HepG2 (cell line): ENCODE results near the gene NYNRIN. TPM values are rescaled to one million over a fixed set of nuclear protein-coding genes. Genes with fewer than 3 reads are reported as not detected.

ENCODE experiments used
- CREB1 ChIP-seq, 2 experiments: fragments of 450-650 bp in 1 of 2; IDR thresholded peaks; 2 replicates each; pipeline ENCODE4 v1.6.1; 2016 to 2017; ENCODE audit warnings: control low read depth in 1 of 2, mild to moderate bottlenecking in 1 of 2, missing compliant biosample characterization in 1 of 2, missing genetic modification characterization in 1 of 2
- ETV6 ChIP-seq: sonication (generic); formaldehyde crosslinking; conservative IDR thresholded peaks from 2 replicates; pipeline ENCODE4 v1.4.0; 2020; ENCODE audit warnings: missing genetic modification reagents
- HOXA9 ChIP-seq: sonication (generic); formaldehyde crosslinking; IDR thresholded peaks from 2 replicates; pipeline ENCODE4 v1.8.1; 2022; ENCODE audit warnings: missing genetic modification reagents, mild to moderate bottlenecking, moderate library complexity, borderline replicate concordance
- PAX8 ChIP-seq: sonication (generic); formaldehyde crosslinking; IDR thresholded peaks from 2 replicates; pipeline ENCODE4 v1.8.0; 2022; ENCODE audit warnings: mild to moderate bottlenecking, missing genetic modification reagents, borderline replicate concordance
- RFX5 ChIP-seq: IDR thresholded peaks from 2 replicates; pipeline ENCODE4 v1.6.1; 2011; ENCODE audit warnings: low read depth, low read length, improper control_type of control experiment
- TCF12 ChIP-seq, 2 experiments: fragments of 450-650 bp in 1 of 2; sonication (generic) in 1 of 2; formaldehyde crosslinking in 1 of 2; IDR thresholded peaks; 2 replicates each; pipeline versions ENCODE4 v1.6.1 to v1.8.0; 2017 to 2022; ENCODE audit warnings: antibody characterized with exemption in 1 of 2, mild to moderate bottlenecking in 1 of 2, missing genetic modification reagents in 1 of 2, moderate library complexity in 1 of 2
- YEATS4 ChIP-seq: sonication (generic); formaldehyde crosslinking; IDR thresholded peaks from 2 replicates; pipeline ENCODE4 v1.4.0; 2020; ENCODE audit warnings: missing genetic modification reagents, borderline replicate concordance
- ZBTB42 ChIP-seq: sonication (generic); formaldehyde crosslinking; IDR thresholded peaks from 2 replicates; pipeline ENCODE4 v1.5.0; 2020; ENCODE audit warnings: mild to moderate bottlenecking, missing genetic modification reagents
- ZFP36L1 ChIP-seq: sonication (generic); formaldehyde crosslinking; IDR thresholded peaks from 2 replicates; pipeline ENCODE4 v1.8.0; 2022; ENCODE audit warnings: mild to moderate bottlenecking, missing genetic modification reagents, moderate library complexity
- ZNF205 ChIP-seq: IDR thresholded peaks from 2 replicates; pipeline ENCODE4 v1.6.1; 2018; ENCODE audit warnings: missing biosample characterization, missing genetic modification reagents
- ZNF577 ChIP-seq: sonication (generic); formaldehyde crosslinking; IDR thresholded peaks from 2 replicates; pipeline ENCODE4 v1.4.0; 2020; ENCODE audit warnings: mild to moderate bottlenecking, low read depth, missing genetic modification reagents, borderline replicate concordance
- ZNF709 ChIP-seq: sonication (generic); formaldehyde crosslinking; IDR thresholded peaks from 2 replicates; pipeline ENCODE4 v1.5.0; 2020; ENCODE audit warnings: mild to moderate bottlenecking, missing genetic modification reagents
- ZNF777 ChIP-seq: sonication (generic); formaldehyde crosslinking; IDR thresholded peaks from 2 replicates; pipeline ENCODE4 v1.4.0; 2020; ENCODE audit warnings: missing genetic modification reagents
- ZNF782 ChIP-seq: sonication (generic); formaldehyde crosslinking; IDR thresholded peaks from 2 replicates; pipeline ENCODE4 v1.4.0; 2020; ENCODE audit warnings: missing genetic modification reagents, mild to moderate bottlenecking, borderline replicate concordance
- polyA plus RNA-seq, 8 experiments: library from polyadenylated mRNA; depleted of rRNA in 3 of 8; stranded (reverse) in 7 of 8; unstranded in 1 of 8; fragments of >200 nt; fragmentation: Illumina TruSeq in 4 of 8; extraction: Trizol in 4 of 8; gene quantifications; 2 replicates each; pipeline versions ENCODE4 v1.2.1 to v1.2.3, GENCODE V29; 2011 to 2016; ENCODE audit warnings: low read depth in 4 of 8, missing spikeins in 1 of 8, mixed read lengths in 1 of 8; ENCODE audit not compliant: insufficient read depth in 1 of 8
- total RNA-seq, 5 experiments: library from RNA; depleted of rRNA; stranded (reverse); fragments of >200 nt; fragmentation: Illumina TruSeq; extraction: Trizol; gene quantifications; 2 replicates each; pipeline ENCODE4 v1.2.3, GENCODE V29; 2016; ENCODE audit warnings: low read depth in 1 of 5
- TF ChIP-seq, protein P1 (sequence below): sonication (generic); formaldehyde crosslinking; IDR thresholded peaks from 2 replicates; pipeline ENCODE4 v1.4.0; 2020; ENCODE audit warnings: mild to moderate bottlenecking, missing genetic modification reagents
- TF ChIP-seq, protein P2 (sequence below): sonication (generic); formaldehyde crosslinking; IDR thresholded peaks from 2 replicates; pipeline ENCODE4 v1.5.0; 2020; ENCODE audit warnings: missing genetic modification reagents, mild to moderate bottlenecking, borderline replicate concordance
- TF ChIP-seq, protein P3 (sequence below): sonication (generic); formaldehyde crosslinking; IDR thresholded peaks from 2 replicates; pipeline ENCODE4 v1.5.0; 2020; ENCODE audit warnings: mild to moderate bottlenecking, missing genetic modification reagents
- TF ChIP-seq, protein P4 (sequence below): sonication (generic); formaldehyde crosslinking; IDR thresholded peaks from 2 replicates; pipeline ENCODE4 v1.8.1; 2023; ENCODE audit warnings: missing genetic modification reagents, inconsistent platforms, borderline replicate concordance
- TF ChIP-seq, protein P5 (sequence below): sonication (generic); formaldehyde crosslinking; IDR thresholded peaks from 2 replicates; pipeline ENCODE4 v1.8.0; 2022; ENCODE audit warnings: missing genetic modification reagents, mild to moderate bottlenecking, inconsistent platforms, borderline replicate concordance
- TF ChIP-seq, protein P6 (sequence below): IDR thresholded peaks from 2 replicates; pipeline ENCODE4 v1.6.1; 2018; ENCODE audit warnings: missing genetic modification reagents
- TF ChIP-seq, protein P7 (sequence below): IDR thresholded peaks from 2 replicates; pipeline ENCODE4 v1.6.1; 2016; ENCODE audit warnings: low read depth, borderline replicate concordance

Gene NYNRIN
- total and polyA plus RNA-seq, 2 of the 13 experiments (the other 11 are each of a cell fraction or from before 2014, with no cell fraction given), result 0.63 to 1.1 TPM

DNA sequence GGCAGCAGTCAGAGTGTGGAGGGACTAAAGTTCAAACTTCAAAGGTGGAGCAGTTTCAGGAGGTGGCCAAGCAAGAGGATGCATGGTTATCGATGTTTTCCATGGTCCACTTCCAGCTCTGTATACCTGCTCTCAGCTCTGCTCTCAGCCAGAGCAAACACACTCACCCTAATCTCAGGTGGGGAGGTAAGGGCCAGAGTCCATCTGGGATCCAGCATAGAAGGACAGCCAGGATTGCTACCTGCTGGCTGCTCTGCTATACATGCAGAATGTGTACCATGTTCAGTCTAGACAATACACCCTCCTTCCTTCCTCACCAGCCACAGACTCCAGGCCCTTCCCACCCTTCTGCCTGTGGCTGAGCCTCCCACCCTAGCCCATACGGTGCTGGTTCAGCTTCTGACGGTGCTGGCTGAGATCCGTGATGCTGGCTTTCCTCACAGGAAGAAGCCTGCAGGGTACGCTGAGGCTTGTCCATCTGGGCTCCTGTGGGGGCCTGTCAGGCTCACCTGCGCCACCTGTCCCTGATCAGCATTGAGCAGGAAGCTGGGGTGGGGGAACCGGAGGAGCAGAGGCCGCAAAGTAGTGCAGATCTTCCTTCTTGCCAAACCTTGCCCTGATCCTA lies 28.2 kb downstream of the NYNRIN start (continued):
- TF ChIP-seq TCF12 (IDR thresholded peaks at IDR 0.05) (no peak), TCF12 (CRISPR knock-in tag; IDR thresholded peaks at IDR 0.05) (peak; percentile 12; the same call in 1 of the 2 replicates), HOXA9 (CRISPR knock-in tag) (no peak), ZNF782 (CRISPR knock-in tag) (peak; percentile 90; the same call in 1 of the 2 replicates), ETV6 (CRISPR knock-in tag) (0 out of 2 replicates have a peak, but pooled peaks have one; percentile 56), ZBTB42 (CRISPR knock-in tag) (no peak), CREB1 (IDR thresholded peaks at IDR 0.05) (no peak), CREB1 (CRISPR knock-in tag; IDR thresholded peaks at IDR 0.05) (no peak), YEATS4 (CRISPR knock-in tag) (0 out of 2 replicates have a peak, but pooled peaks have one; percentile 6), ZNF709 (CRISPR knock-in tag) (no peak), PAX8 (CRISPR knock-in tag) (peak; percentile 80; the same call in 1 of the 2 replicates), ZNF777 (CRISPR knock-in tag) (peak; percentile 43; the same call in 1 of the 2 replicates), ZFP36L1 (no peak), ZNF577 (CRISPR knock-in tag) (no peak), ZNF205 (peak; percentile 86; the same call in 1 of the 2 replicates), RFX5 (no peak)
- TF ChIP-seq, protein P1, sequence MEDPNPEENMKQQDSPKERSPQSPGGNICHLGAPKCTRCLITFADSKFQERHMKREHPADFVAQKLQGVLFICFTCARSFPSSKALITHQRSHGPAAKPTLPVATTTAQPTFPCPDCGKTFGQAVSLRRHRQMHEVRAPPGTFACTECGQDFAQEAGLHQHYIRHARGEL, result no peak
- TF ChIP-seq, protein P2, sequence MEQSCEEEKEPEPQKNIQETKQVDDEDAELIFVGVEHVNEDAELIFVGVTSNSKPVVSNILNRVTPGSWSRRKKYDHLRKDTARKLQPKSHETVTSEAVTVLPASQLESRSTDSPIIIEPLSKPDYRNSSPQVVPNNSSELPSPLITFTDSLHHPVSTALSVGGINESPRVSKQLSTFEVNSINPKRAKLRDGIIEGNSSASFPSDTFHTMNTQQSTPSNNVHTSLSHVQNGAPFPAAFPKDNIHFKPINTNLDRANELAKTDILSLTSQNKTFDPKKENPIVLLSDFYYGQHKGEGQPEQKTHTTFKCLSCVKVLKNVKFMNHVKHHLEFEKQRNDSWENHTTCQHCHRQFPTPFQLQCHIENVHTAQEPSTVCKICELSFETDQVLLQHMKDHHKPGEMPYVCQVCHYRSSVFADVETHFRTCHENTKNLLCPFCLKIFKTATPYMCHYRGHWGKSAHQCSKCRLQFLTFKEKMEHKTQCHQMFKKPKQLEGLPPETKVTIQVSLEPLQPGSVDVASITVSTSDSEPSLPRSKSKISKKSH (CRISPR knock-in tag), result no peak
- TF ChIP-seq, protein P3, sequence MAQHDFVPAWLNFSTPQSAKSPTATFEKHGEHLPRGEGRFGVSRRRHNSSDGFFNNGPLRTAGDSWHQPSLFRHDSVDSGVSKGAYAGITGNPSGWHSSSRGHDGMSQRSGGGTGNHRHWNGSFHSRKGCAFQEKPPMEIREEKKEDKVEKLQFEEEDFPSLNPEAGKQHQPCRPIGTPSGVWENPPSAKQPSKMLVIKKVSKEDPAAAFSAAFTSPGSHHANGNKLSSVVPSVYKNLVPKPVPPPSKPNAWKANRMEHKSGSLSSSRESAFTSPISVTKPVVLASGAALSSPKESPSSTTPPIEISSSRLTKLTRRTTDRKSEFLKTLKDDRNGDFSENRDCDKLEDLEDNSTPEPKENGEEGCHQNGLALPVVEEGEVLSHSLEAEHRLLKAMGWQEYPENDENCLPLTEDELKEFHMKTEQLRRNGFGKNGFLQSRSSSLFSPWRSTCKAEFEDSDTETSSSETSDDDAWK (CRISPR knock-in tag), result no peak
- TF ChIP-seq, protein P4, sequence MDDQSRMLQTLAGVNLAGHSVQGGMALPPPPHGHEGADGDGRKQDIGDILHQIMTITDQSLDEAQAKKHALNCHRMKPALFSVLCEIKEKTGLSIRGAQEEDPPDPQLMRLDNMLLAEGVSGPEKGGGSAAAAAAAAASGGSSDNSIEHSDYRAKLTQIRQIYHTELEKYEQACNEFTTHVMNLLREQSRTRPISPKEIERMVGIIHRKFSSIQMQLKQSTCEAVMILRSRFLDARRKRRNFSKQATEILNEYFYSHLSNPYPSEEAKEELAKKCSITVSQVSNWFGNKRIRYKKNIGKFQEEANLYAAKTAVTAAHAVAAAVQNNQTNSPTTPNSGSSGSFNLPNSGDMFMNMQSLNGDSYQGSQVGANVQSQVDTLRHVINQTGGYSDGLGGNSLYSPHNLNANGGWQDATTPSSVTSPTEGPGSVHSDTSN, result no peak
- TF ChIP-seq, protein P5, sequence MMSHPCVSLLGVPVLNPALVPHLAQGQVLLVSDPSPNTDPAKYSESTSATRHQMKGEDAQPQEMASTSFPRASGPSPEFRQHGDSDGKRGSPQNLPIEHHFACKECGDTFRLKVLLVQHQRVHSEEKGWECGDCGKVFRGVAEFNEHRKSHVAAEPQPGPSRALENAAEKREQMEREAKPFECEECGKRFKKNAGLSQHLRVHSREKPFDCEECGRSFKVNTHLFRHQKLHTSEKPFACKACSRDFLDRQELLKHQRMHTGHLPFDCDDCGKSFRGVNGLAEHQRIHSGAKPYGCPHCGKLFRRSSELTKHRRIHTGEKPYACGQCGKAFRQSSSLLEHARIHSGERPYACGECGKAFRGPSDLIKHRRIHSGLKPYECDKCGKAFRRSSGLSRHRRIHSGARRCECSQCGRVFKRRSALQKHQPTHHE, result no peak
- TF ChIP-seq, protein P6, sequence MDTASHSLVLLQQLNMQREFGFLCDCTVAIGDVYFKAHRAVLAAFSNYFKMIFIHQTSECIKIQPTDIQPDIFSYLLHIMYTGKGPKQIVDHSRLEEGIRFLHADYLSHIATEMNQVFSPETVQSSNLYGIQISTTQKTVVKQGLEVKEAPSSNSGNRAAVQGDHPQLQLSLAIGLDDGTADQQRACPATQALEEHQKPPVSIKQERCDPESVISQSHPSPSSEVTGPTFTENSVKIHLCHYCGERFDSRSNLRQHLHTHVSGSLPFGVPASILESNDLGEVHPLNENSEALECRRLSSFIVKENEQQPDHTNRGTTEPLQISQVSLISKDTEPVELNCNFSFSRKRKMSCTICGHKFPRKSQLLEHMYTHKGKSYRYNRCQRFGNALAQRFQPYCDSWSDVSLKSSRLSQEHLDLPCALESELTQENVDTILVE (CRISPR knock-in tag), result peak; percentile 76
- TF ChIP-seq, protein P7, sequence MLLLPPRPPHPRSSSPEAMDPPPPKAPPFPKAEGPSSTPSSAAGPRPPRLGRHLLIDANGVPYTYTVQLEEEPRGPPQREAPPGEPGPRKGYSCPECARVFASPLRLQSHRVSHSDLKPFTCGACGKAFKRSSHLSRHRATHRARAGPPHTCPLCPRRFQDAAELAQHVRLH (CRISPR knock-in tag), result peak; percentile 45; the same call in 1 of the 2 replicates
